GM23248 (cell line): Measurements from ENCODE around the gene PPP1R16B. TPM values are rescaled to one million over a fixed set of nuclear protein-coding genes. Genes with fewer than 3 reads are reported as not detected.

Source experiments
- DNase-seq: peaks from one replicate; pipeline ENCODE4 v3.0.0-alpha.2; 2015
- H2AFZ ChIP-seq: fragments of 200-600 bp; sonication (generic); 2 replicates; pipeline ENCODE4 v1.6.1; 2016; ENCODE audit warnings: antibody characterized with exemption
- H3F3A ChIP-seq: fragments of 200-600 bp; sonication (generic); 2 replicates; pipeline ENCODE4 v1.6.1; 2016; ENCODE audit warnings: mild to moderate bottlenecking, antibody characterized with exemption, mixed run types; ENCODE audit not compliant: insufficient read depth
- H3K27ac ChIP-seq: fragments of 200-600 bp; sonication (generic); 2 replicates; pipeline ENCODE4 v1.5.1; 2016; ENCODE audit warnings: mild to moderate bottlenecking
- H3K27me3 ChIP-seq: fragments of 200-600 bp; sonication (generic); replicated peaks from 2 replicates; pipeline ENCODE4 v1.6.1; 2016; ENCODE audit warnings: mild to moderate bottlenecking; ENCODE audit not compliant: insufficient read depth
- H3K36me3 ChIP-seq: fragments of 200-600 bp; sonication (generic); 2 replicates; pipeline ENCODE4 v1.6.1; 2016; ENCODE audit warnings: low read depth, mild to moderate bottlenecking
- H3K4me1 ChIP-seq: fragments of 200-600 bp; sonication (generic); 2 replicates; pipeline ENCODE4 v1.6.1; 2016; ENCODE audit warnings: mild to moderate bottlenecking; ENCODE audit not compliant: insufficient read depth
- H3K4me2 ChIP-seq: fragments of 200-600 bp; sonication (generic); one replicate; pipeline ENCODE4 v1.6.1; 2016; ENCODE audit warnings: mild to moderate bottlenecking; ENCODE audit not compliant: unreplicated experiment
- H3K4me3 ChIP-seq: fragments of 200-600 bp; sonication (generic); 2 replicates; pipeline ENCODE4 v1.5.1; 2016; ENCODE audit warnings: mild to moderate bottlenecking
- H3K79me2 ChIP-seq: fragments of 200-600 bp; sonication (generic); 2 replicates; pipeline ENCODE4 v1.6.1; 2016; ENCODE audit warnings: mild to moderate bottlenecking; ENCODE audit not compliant: insufficient read depth
- H3K9ac ChIP-seq: fragments of 200-600 bp; sonication (generic); 2 replicates; pipeline ENCODE4 v1.6.1; 2016; ENCODE audit warnings: mild to moderate bottlenecking
- H3K9me2 ChIP-seq: fragments of 200-600 bp; sonication (generic); 2 replicates; pipeline ENCODE4 v1.6.1; 2016; ENCODE audit warnings: mixed run types, mild to moderate bottlenecking, moderate library complexity; ENCODE audit not compliant: insufficient read depth
- H3K9me3 ChIP-seq: fragments of 200-600 bp; sonication (generic); one replicate; pipeline ENCODE4 v1.6.1; 2017; ENCODE audit warnings: low read depth
- H4K20me1 ChIP-seq: fragments of 200-600 bp; sonication (generic); 2 replicates; pipeline ENCODE4 v1.6.0; 2016; ENCODE audit not compliant: insufficient read depth
- EZH2 ChIP-seq: fragments of 200-600 bp; sonication (generic); IDR thresholded peaks from 2 replicates; pipeline ENCODE4 v1.6.1; 2018; ENCODE audit warnings: antibody characterized with exemption, mild to moderate bottlenecking; ENCODE audit not compliant: insufficient read depth, poor library complexity, severe bottlenecking
- EZH2phosphoT487 ChIP-seq: fragments of 200-600 bp; sonication (generic); IDR thresholded peaks from 2 replicates; pipeline ENCODE4 v1.6.1; 2018; ENCODE audit warnings: antibody characterized with exemption, moderate library complexity, mild to moderate bottlenecking, low read depth; ENCODE audit not compliant: insufficient read depth
- WGBS, 2 experiments: methylation state at CpG; one replicate each; pipeline ENCODE4 v1.1.6; 2015 to 2017; ENCODE audit warnings: low lambda C conversion rate in 2 of 2, low coverage in 1 of 2; ENCODE audit errors: missing lambda C conversion rate in 2 of 2; 5-methylcytosine and 5-hydroxymethylcytosine counted together
- in situ Hi-C: fragments of 300-500 bp; cut with MboI; formaldehyde crosslinking; loops from 2 replicates; pipeline ENCODE4 v1.15.0; 2020
- polyA plus RNA-seq: library from polyadenylated mRNA; unstranded; fragments of >200 nt; fragmentation: Nextera tagmentation; extraction: Ambion mirVana; gene quantifications from 2 replicates; pipeline ENCODE4 v1.2.1, GENCODE V29; 2016
- total RNA-seq: library from RNA; depleted of rRNA; stranded (reverse); fragments of >200 nt; shearing (Covaris generic); gene quantifications from 2 replicates; pipeline ENCODE4 v1.2.3, GENCODE V29; 2014

The PPP1R16B gene
- total and polyA plus RNA-seq, 2 experiments from 2014 or later, result not detected

- Histone ChIP-seq H3K36me3 (no peaks in the 10 kb centered on the region), H3K9me2 (no peaks in the 10 kb centered on the region), H3K9ac (no peak overlapping the region), H2AFZ (no peak overlapping the region), H3K4me2 (no peak overlapping the region), H3K9me3 (no peaks in the 10 kb centered on the region), H3F3A (no peaks in the 10 kb centered on the region), H4K20me1 (no peaks in the 10 kb centered on the region), H3K4me1 (no peaks in the 10 kb centered on the region), H3K79me2 (no peaks in the 10 kb centered on the region), H3K27ac (no peak overlapping the region), H3K4me3 (no peak overlapping the region), H3K27me3 (peaks cover 26% of the 10 kb centered on the region)
- 20 to 21% methylated on average over 20 of the region's 20 CpGs for WGBS, 2 experiments
- no peak for TF ChIP-seq EZH2phosphoT487
- DNase-seq, result peak; percentile 27
- in situ Hi-C loops, result no loop called here
Observed at GRCh38 chr20:38883081-38883980, 77.8 kb downstream of the PPP1R16B start.

- H3K79me2 ChIP-seq, result no peaks in the 10 kb centered on the region
- H3K36me3 ChIP-seq, result no peaks in the 10 kb centered on the region
- H3K9me2 ChIP-seq, result no peaks in the 10 kb centered on the region
- no peak overlapping the region for H2AFZ ChIP-seq
- no peak overlapping the region for H3K4me2 ChIP-seq
- TF ChIP-seq EZH2phosphoT487 (no peak), EZH2 (no peak)
- H4K20me1 ChIP-seq, result no peaks in the 10 kb centered on the region
- in situ Hi-C loops, result no loop called here
- H3K9ac ChIP-seq, result no peak overlapping the region
- H3F3A ChIP-seq, result no peaks in the 10 kb centered on the region
- H3K4me3 ChIP-seq, result no peak overlapping the region
- no peaks in the 10 kb centered on the region for H3K4me1 ChIP-seq
- H3K9me3 ChIP-seq, result no peaks in the 10 kb centered on the region
- 62 to 65% methylated on average over 13 of the region's 13 CpGs for WGBS, 2 experiments
- peaks cover 22% of the 10 kb centered on the region for H3K27me3 ChIP-seq
- no peak for DNase-seq
- no peak overlapping the region for H3K27ac ChIP-seq
Observed at GRCh38 chr20:38883981-38884733, 78.7 kb downstream of the PPP1R16B start.

DNA sequence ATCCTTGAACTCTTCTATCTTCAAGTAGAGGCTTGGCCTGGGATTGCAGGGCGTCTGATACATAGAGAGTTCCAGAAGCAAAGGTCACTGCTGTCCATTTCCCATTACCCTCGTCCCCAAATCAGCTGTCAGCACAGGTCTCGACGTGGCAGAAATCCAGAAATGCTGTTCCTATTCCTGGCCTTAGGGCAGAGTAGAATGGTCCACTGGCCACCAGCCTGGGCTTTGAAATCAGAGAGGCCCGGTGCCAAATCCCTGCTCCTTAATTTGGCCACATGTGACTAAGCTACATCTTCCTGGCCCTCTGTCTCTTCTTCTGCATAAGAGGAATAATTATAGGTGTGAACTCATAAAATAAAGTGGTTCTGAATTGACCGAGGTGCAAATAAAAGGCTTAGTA, 79.9 kb downstream of the PPP1R16B start:
- Histone ChIP-seq H3K4me2 (no peak overlapping the region), H4K20me1 (no peaks in the 10 kb centered on the region), H3K9me2 (no peaks in the 10 kb centered on the region), H3K36me3 (no peaks in the 10 kb centered on the region), H3K79me2 (no peaks in the 10 kb centered on the region), H3K27ac (no peak overlapping the region), H3K9ac (no peak overlapping the region), H3F3A (no peaks in the 10 kb centered on the region), H3K27me3 (peaks cover 18% of the 10 kb centered on the region), H3K4me1 (no peaks in the 10 kb centered on the region), H3K4me3 (no peak overlapping the region), H3K9me3 (no peaks in the 10 kb centered on the region), H2AFZ (no peak overlapping the region)
- WGBS, 2 experiments, result 26 to 34% methylated on average over 6 of the region's 6 CpGs
- in situ Hi-C loops, result no loop called here
- TF ChIP-seq EZH2, result no peak
- TF ChIP-seq EZH2phosphoT487, result no peak
- DNase-seq, result no peak

DNA sequence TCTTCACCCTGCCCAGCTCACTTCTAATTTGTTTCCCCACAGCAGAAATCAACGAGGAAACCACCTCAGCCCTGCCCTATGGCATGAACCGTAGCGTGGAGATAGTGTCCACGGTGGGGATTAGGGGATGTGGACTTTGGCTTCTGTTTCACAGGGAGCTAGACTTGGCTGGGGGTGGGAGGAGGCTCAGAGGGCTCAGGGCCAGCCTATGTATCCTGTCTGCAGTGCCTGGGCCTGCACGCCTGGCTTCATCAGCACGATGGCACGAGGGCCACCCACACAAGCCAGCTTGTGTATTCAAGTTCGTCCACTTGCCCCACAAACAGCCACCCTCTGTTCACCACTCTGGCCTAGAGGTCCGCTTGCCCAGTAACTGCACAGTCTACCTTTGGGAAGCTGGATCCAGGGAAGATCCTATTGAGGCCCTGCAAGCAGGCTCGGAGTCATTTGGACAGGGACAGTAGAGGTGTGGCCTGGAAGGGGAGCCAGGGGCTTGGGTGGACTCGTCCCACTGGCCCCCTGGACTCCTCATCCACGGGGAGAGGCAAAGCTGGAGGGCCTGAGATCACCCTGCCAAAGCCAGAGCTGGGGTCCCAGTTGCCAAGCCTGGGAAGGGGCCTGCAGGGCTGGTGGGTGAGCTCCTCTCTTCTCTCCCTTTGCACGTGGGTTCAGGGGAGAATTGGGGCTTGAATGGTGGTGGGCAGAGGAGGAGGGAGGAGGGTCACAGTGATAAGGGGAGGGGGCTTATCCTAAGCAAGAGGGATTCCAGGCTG, 82.7 kb downstream of the PPP1R16B start:
- Histone ChIP-seq H3K36me3 (no peaks in the 10 kb centered on the region), H3F3A (no peaks in the 10 kb centered on the region), H3K4me3 (no peak overlapping the region), H3K4me1 (no peaks in the 10 kb centered on the region), H3K27ac (no peak overlapping the region), H3K9ac (no peak overlapping the region), H3K79me2 (no peaks in the 10 kb centered on the region), H3K9me3 (no peaks in the 10 kb centered on the region), H4K20me1 (no peaks in the 10 kb centered on the region), H2AFZ (no peak overlapping the region), H3K27me3 (peaks cover 9% of the 10 kb centered on the region; the same call in 1 of the 2 replicates), H3K4me2 (no peak overlapping the region), H3K9me2 (no peaks in the 10 kb centered on the region)
- DNase-seq, result no peak
- no peak for TF ChIP-seq EZH2
- TF ChIP-seq EZH2phosphoT487, result no peak
- 28 to 35% methylated on average over 12 to 13 of the region's 13 CpGs for WGBS, 2 experiments
- in situ Hi-C loops, result no loop called here
